GM18498 (cell line): ENCODE results near the gene CYB561D2.
A peak's percentile ranks its signal among the peaks of the same experiment; 100 is the strongest.

ENCODE experiments used
- ATAC-seq: cut with Tn5 transposase; IDR thresholded peaks from one replicate; pipeline ENCODE4 v1.9.1; 2021; ENCODE audit warnings: mild to moderate bottlenecking, moderate library complexity; ENCODE audit not compliant: unreplicated experiment

The CYB561D2 gene

GRCh38 chr3:50358911-50359759 is 8.5 kb downstream of the CYB561D2 start, which contains the start of gene TMEM115:
TMEM115 (minus strand) TSS chr3:50359521; CDS start chr3:50359063, 458 bp downstream.
- peak; percentile 98 for ATAC-seq

GRCh38 chr3:50359760-50360110 is 9.1 kb downstream of the CYB561D2 start:
- ATAC-seq, result peak; percentile 15

- ATAC-seq, result no peak
Observed at GRCh38 chr3:50364573-50365079, 14.0 kb downstream of the CYB561D2 start.

GRCh38 chr3:50365080-50365841 is 14.6 kb downstream of the CYB561D2 start:
- peak; percentile 88 for ATAC-seq

GRCh38 chr3:50365842-50366220 is 15.2 kb downstream of the CYB561D2 start:
- ATAC-seq, result no peak

GRCh38 chr3:50369012-50369670 is 18.5 kb downstream of the CYB561D2 start:
- no peak for ATAC-seq

GRCh38 chr3:50370594-50370993 is 19.9 kb downstream of the CYB561D2 start:
- ATAC-seq, result no peak

- no peak for ATAC-seq
Observed at GRCh38 chr3:50371133-50371685, 20.5 kb downstream of the CYB561D2 start.

- ATAC-seq, result no peak
Observed at GRCh38 chr3:50372349-50372748, 21.7 kb downstream of the CYB561D2 start.

GRCh38 chr3:50373146-50374051 is 22.7 kb downstream of the CYB561D2 start:
- ATAC-seq, result no peak

GRCh38 chr3:50374363-50375257 is 23.9 kb downstream of the CYB561D2 start:
- ATAC-seq, result no peak

- no peak for ATAC-seq
Observed at GRCh38 chr3:50375258-50375931, 24.7 kb downstream of the CYB561D2 start.

- ATAC-seq, result no peak
Observed at GRCh38 chr3:50378024-50378423, 27.4 kb downstream of the CYB561D2 start.

- ATAC-seq, result no peak
Observed at GRCh38 chr3:50378757-50379156, 28.1 kb downstream of the CYB561D2 start.

GRCh38 chr3:50380405-50381085 is 29.9 kb downstream of the CYB561D2 start:
- no peak for ATAC-seq

GRCh38 chr3:50381383-50381782 is 30.7 kb downstream of the CYB561D2 start:
- no peak for ATAC-seq

- ATAC-seq, result no peak
Observed at GRCh38 chr3:50382722-50383121, 32.1 kb downstream of the CYB561D2 start.

- no peak for ATAC-seq
Observed at GRCh38 chr3:50383750-50384149, 33.1 kb downstream of the CYB561D2 start.
